ENCODE data around the gene RAP1GAP2.

DNA sequence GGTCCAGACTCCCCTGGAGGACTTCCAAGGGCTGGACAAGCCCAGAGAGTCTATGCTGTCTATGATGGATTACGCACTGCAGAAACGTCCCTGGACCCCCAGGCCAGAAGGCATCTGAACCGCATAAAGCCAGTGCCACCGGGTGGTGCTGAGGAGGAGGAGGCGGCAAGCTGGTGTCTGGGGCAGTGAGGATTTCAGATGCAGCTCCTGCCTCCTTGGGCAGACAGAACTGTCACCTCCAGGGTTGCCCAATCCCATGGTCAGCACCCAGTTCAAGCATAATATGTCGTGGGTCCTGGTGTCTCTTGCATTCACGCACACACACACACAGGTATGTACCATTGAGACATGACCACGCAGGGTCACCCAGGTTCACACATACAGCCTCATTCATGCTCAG, 25.6 kb downstream of the RAP1GAP2 start:
- TF ChIP-seq POLR2A (IDR thresholded peaks at IDR 0.05) = no peak
- TF ChIP-seq CTCF (IDR thresholded peaks at IDR 0.05) = no peak

Measured in uterus (tissue), 2 donors.